KG1 (cell line): ENCODE data around the gene BNC2.

Source experiments
- DNase-seq: peaks from one replicate; lab custom pipeline; 2025; lab: John Stamatoyannopoulos, UW

BNC2 gene

DNA sequence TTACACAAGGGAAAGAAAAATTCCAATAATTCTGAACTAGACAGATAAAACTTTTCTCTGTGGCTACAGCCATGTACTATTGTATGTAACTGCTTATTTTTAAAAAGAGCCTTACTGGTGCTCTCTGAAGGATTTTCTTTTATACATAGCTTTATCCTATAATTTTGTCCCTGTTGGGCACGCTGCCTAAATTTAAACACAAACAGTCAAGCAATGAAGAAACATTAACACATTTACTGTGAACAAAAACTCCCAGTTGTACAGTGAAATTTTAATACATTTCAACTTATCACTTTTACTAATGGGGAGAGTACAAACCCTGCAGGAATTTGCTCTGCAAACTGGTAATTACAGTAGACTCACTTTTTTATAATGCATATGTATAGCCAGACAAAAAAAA, 273.3 kb downstream of the BNC2 start:
- DNase-seq, result no peak

DNA sequence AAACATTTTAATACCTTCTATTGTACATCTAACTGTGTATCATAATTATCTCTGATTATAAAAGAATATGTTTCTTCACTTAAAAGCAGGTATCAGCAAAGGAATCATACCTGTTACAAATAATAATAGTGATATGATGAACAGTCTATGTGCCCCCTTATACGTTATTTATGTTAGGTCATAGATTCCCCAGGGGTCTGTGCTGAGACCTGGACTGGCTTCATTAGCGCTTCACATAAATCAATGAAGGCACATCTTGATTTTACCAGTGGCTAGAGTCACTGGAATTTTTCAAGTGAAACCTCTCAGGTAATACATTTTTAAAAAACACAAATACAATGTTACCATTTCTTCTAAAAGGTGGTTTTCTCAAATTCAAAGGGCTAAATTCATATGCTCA, 275.2 kb downstream of the BNC2 start:
- DNase-seq, result no peak

DNA sequence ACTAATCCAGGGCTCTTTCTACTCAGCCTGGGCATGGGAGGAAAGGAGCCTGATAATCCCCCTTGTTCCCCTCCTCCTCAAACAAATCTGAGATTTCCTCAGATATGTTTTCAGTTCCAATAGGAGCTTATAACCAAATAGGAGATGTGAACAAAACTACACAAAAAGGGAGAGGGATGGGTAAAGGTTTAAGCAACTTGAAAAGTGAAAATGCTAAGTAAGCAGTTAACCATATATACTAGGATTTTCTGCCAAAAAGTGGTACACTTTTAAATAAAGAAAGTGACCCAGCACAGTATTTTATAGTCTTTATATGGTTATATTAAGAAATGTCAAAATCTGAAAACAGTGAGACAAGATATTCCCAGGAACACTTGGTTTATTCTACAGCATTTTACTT, 275.7 kb downstream of the BNC2 start:
- no peak for DNase-seq

DNA sequence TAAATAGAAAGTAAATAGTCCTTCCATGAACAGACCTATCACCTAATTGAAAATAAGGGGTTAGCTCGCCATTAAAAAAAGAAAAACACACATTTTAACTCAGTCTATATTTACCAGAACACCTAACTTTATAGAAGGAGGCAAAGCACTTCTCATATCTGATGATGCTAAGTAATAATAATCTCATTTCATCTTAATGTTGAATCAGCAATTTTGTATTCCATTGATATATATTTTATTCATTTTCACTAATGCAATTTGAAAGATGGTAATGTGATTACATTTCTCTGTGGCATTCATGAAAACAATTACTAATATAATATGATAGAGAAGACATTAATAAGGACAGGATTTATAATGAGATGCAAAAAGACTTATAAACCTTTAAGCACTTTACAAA, 276.7 kb downstream of the BNC2 start:
- no peak for DNase-seq

DNA sequence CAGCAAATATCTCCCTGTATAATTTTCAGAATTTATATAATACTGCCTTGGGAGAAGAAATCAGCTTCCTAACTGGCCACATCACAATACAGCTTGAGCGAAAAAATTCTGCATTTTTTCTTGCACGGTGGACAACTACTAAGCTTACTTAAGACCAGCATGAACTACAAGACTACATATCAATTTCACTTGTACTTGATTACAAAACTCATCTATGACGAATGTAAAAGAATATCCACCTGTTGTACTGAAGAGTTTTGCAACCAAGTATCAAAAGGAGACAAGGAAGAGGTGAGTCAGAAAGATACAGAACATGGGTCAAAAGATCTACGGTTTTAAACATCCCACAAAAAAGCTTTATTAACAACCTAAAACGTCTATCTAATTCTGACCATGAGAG, 279.4 kb downstream of the BNC2 start:
- no peak for DNase-seq

DNA sequence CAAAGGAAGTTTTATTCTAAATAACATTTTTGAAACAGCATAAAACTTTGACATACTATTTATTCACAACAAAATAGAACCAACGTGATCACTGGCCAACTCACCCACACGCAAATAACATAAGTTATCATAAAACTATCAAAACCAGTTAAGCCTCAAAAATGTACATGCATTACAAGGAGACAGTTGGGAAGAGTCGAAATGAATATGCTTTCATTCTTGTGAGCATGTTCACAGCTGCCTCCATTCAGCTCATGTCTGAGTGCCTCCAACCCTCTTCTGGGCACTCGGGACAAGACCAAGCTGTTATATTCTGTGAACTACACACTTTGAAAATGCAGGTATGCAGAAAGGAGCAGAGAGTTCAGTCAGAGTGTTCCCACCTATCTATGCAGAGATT, 284.9 kb downstream of the BNC2 start:
- no peak for DNase-seq

DNA sequence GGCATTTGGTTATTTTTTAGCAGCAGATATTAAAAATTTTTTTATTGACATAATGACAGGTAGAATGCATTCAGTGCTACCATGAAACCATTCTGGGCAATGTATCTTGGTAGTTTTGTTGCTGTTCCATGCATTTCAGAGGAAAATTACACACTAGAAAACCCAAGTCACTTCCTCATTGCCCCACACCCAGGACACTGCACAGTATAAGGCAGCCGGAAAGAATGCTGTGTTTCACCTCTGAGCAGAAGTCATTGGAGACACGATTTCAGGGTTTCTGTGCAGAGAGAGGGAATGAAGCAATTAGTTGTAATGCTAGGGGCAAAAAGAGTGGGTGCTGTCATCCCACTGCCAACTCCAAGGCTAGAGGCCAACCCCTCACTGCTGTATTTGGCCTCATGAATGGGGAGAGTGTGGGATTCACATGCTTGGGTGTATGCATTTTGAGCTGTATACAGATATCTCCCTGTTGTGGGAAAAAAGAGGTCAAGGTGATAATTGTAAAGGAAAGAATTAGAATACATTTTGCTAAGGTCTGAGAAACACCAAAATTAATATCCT, 290.5 kb downstream of the BNC2 start:
- no peak for DNase-seq

DNA sequence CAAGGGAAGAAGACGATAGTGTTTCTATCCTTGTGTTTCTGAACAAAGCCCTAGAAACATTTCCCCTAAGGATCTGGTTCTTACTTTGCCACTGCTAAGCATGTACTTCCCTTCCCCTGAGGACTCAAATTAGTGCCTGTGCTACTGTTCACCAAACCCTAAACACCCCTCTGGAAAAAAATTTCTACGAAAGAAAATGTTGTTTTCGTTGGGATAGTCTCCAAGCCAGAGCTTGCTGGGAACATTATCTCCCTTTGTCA, 294.6 kb downstream of the BNC2 start:
- DNase-seq, result no peak

DNA sequence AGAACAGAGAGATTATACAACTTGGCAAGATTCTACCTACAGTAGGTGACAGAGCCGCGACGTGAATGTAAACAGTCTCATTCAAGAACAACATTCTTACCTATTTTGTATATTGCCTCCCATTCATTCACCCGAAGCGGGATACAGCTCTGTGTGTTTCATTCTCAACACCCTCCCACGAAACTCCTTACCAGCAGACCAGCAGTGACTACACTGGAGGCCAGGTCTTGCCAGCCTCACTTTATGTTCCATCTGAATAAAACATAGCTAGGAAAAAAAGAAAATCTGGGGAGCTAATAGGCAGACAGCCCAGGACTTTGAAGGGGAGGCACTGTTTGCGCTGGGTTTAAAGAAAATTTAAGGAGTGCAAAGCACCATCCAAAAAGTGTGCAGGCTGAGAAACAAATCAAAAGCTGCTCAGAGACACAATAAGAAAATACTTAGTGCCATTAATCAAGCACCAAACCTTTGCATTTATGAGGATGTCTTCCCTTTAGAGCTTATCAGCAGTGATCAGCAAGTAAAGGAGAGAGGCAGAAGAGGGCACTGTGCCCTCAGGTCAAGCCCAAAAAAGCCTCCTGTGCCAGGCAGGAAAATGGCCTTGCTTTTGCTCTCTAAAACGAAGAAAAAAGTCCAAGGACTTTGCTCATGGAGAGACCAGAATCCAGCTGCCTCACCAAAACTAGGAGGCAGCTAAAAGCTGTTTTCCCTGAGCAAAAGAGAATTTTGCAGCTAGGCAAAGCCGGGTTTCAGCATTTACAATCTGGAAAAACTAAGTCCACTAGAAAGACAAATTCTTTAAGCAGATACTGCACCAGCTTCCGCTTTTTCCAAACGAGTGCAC, 295.1 kb downstream of the BNC2 start:
- DNase-seq, result no peak

DNA sequence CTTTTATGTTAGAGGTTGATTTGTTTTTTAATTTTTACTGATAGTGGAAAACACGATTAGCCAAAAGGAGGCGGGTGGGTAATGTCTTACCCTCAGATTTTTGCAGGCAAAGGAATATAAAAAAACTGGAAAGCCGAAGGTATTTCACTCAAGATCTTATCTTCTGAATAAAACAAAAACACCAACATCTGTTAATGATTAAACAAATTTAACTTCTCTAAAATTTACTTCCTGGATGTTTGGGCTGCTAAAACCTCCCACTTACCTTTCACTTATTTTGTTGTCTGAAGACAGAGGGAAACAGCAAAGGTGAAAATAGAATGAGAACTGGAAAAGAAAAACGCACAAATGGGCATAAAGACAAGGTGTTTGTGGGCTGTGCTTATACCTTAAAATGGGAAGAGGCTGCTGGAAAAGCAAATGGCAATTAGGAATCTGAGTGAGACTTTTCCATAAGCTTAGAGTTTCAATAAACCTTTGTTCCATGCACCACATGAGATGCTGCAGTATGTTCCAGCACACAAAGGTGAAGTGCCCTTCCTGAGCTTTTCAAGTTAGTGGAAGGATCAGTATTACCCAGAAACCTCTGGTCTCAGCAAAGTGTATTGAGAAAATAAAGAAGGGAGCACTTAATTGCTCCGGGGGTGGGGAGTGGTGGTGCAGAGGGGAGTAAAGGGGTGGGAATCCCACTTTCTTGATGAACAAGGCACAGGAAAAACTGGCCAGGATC, 298.3 kb downstream of the BNC2 start:
- no peak for DNase-seq

DNA sequence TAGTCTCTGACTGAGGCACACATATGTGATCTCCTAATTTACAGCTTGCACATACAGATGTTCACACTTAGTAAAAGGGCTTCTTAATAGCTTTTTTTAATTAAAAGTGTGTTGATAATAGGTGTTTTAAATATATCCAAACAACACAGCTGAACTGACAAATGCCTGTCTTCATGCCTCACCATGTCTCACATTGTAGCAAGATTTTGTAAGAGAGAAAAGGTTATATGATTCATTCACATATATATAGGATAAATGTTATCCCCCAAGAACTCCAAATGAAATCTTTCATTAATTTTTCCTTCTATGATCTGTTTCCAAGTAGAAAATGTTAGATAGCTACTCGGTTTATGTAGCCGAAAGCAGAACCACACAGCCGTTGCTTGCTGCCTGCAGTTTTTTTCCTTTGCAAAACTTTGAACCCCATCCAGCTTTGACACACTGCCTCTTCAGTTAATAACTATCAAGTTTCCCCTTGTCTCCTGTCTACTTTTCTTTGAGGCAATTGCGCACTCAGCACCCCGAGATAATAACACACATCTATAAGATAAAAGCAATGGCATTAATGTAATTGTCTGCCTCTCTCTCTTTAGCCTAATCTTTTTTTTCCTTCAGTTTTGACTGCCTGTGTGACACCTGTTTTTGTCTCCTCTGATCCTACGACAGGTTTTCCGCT, 299.2 kb downstream of the BNC2 start:
- DNase-seq, result no peak

DNA sequence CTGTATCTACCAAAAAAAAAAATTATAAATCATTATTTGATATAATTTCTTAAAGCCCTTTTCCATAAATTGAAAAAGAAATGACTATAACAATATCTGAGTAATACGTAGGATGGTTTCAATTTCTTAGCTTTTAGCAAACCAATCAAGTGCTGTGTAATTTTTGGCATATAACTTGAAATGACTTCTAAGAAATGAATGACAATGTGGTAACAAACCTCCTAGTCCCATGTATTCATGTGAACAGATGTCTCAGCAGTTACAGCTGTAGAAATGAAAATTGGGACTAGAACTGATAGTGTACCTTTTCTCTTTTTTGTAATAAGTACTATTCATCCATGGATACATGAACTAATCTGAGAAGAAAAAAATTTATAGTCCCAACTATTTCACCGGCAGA, 307.0 kb downstream of the BNC2 start:
- DNase-seq, result no peak

DNA sequence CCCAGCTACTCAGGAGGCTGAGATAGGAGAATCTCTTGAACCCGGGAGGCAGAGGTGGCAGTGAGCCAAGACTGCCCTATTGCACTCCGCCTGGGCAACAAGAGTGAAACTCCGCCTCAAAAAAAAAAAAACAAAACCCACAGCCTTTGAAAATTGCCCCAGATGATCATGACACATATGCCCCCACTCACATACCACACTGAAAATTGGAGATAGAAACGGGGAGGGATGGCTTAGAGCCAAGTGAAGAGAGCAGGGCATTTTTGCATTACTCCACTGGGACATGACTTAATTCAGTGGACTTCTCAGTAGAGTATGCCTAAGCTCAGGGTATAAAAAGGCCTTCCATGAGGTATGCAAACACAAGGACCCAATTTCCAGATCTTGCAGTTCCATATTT, 309.3 kb downstream of the BNC2 start:
- DNase-seq, result no peak

DNA sequence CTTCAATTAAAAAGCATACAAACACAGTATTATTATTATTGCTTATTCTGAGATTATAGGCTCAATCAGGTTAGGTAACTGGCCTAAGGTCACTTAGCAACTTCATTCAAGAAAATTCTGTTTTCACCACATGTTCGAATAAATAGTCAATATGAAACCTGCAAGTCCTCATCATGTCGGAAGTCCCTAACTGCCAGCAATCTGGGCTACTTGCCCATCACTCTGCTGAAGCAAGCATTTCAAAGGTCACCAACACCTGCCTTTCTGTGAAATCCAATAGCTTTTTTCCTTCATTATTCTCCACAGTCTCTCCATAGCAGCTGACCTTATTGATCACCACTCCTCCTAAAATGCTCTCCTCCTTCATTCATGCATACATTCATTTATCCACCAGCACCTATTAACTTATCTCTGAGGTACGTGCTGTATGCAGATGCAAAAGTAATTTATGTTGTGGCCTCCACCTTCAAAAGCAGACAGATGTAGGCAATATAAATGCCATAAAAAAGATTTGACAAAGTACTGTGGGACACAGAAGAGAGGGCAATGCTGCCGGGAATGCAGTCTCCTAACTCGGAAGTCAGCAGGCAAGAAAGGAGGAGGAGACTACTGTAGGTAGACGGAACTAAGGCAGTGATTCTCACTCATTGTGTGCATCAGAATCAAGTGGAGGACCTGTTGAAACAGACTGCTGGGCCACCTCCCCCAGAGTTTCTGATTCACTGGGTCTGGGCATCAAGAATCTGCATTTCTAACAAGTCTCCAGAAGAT, 310.9 kb downstream of the BNC2 start:
- DNase-seq, result no peak

DNA sequence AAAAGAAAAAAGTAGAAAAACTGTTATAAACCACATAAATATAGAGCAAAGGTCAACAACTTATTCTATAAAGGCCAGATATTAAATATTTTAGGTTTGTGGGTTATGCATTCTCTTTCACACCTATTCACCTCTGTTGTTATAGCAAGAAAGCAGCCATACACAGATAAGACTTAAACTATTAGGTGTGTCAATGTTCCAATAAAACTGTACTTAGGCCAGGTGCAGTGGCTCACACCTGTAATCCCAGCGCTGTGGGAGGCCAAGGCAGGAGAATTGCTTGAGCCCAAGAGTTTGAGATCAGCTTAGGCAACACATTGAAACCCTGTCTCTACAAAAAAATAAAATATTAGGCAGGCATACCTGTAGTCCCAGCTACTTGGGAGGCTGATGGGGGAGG, 314.7 kb downstream of the BNC2 start:
- no peak for DNase-seq

DNA sequence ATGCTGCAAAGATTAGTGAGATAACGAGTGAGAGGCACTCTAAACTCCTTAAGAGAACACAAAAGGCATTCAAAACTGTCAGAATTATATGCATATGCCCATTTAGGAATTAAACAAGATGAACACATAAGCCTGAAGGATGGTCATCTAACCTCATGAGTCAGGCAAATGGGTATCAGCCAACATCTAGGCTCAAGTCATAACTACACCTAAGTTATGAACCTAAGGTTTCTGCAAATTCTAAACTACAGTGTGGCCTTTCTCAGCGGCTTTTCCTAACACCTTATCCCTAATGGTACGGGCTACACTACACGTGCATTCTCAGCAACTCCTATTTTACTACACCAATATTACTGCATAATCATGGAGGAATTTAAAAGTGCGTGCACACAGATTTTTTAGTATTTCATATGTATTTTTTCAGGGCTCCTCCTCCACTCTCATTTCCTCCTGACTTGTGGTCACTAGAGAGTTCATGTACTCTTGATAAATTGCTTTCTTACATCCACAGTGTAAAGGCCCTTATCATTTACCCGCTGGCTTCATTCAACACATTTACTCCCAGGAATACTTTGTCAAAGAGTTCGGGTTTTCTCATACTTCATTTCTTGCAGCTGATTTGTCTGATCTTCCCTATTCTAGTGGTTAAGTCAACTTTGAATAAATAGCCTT, 316.5 kb downstream of the BNC2 start:
- no peak for DNase-seq

DNA sequence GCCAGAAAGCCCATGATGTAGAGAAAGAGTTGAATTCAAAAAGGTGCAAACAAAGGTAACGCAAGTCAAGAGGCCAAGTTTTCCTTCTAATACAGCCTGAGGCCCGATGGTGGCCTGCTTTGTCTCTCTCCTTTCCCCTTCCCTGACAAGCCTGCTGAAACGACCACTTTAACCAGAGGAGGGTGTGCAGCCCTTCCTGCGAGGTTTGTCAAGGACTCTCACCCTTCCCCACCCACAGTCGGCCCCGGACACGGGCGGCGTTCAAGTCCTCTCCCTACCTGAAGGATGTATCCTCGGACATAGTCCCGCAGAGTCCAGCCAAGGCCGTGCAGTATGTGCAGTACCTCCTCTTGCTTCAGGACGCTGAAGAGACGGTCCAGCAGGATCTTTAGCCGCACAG, 318.2 kb downstream of the BNC2 start:
- no peak for DNase-seq

DNA sequence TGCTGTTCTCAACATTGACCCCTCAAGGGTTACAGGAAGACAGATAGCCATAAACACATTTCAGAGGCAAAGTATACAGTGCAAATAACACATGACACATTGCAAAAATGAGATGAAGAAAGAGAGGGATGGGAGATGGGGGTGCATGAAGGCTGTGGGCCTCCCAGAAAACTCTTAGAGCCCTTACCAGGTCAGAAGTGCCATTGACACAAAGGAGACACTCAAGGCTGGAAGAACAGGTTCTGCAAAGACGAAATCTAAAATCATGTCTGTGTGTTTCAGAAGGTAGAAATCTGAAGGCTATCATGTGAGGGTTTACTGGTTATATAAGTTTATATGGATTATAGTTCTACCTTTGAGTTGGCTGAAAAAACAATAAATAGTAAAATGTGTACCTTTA, 318.8 kb downstream of the BNC2 start:
- no peak for DNase-seq

DNA sequence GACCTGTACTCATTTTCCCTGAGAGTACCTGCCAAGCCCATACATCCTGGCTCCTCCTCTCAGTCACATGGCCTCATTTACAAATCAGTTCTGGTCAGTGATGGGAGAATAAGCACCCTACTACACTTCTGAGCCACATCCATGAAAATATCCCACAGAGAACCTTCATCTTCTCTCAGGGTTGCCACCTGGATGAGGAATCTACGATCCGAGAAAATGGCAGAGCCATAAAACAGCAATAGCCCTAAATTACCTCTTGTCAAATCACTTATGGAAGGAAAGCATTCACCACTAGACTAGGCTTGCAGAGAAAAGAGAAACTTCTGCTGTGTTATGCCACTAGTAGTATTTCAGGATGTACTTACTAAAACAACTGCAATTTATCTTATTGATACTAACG, 324.8 kb downstream of the BNC2 start:
- DNase-seq, result no peak

DNA sequence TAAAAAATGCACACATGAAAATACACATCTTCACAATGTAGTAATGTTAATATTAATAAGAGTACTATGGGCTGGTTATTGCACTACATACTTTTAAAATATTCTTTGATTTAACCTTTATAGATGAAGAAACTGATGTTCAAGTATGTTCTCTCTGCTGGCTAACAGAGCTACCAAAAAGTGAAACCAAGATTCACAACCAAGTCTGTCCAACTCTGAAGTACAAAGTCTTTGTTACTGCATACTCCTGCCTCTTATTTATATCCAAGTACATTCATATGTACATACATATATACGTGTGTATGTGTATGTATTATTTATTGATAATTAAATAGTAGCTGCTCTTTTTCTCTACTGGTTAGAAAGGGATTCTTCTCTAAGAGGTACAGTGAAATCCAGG, 325.6 kb downstream of the BNC2 start:
- no peak for DNase-seq

DNA sequence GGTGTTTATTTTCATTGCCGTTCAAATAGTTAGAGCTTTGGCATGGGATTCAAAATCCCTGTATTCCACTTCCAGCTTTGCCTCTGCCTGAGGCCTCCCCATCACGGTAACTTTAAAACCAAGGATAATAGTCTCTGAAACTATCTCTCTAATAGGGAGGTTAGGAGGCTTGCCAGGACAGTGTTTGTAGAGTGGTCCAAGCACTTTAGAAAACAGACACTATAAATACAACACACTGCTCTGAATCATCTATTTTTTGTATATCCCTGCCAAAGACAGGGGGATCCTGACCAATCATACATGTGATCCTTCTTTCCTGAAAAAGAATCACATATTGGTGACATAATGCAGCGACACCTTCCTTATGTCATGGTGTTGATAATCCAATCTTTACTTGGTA, 326.8 kb downstream of the BNC2 start:
- no peak for DNase-seq

DNA sequence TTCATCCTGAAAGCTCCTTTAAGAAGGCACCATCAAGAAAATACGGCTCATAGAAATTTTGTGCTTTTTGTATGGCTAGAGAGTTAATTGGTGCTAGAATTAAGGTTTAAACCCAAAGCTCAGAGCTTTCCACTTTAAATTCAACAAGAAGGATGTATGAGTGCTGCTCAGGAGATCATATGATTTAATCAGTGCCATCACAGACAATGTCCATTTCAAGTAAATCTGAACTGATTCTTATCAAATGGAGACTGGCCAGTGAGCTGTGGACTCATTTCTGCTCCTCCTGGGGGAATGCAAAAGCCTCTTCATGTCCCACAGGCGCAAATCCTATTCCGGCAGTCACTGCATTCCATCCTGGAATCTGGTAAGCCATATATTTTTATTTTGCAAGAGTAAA, 327.2 kb downstream of the BNC2 start:
- DNase-seq, result no peak
